ENCODE measurements around the gene TMEM123. TPM values are rescaled to one million over a fixed set of nuclear protein-coding genes. Genes with fewer than 3 reads are reported as not detected.
A peak's percentile ranks its signal among the peaks of the same experiment; 100 is the strongest.

The TMEM123 gene
- total RNA-seq, 4 donors from 2014 or later: 161 to 212 (median 197) TPM

DNA sequence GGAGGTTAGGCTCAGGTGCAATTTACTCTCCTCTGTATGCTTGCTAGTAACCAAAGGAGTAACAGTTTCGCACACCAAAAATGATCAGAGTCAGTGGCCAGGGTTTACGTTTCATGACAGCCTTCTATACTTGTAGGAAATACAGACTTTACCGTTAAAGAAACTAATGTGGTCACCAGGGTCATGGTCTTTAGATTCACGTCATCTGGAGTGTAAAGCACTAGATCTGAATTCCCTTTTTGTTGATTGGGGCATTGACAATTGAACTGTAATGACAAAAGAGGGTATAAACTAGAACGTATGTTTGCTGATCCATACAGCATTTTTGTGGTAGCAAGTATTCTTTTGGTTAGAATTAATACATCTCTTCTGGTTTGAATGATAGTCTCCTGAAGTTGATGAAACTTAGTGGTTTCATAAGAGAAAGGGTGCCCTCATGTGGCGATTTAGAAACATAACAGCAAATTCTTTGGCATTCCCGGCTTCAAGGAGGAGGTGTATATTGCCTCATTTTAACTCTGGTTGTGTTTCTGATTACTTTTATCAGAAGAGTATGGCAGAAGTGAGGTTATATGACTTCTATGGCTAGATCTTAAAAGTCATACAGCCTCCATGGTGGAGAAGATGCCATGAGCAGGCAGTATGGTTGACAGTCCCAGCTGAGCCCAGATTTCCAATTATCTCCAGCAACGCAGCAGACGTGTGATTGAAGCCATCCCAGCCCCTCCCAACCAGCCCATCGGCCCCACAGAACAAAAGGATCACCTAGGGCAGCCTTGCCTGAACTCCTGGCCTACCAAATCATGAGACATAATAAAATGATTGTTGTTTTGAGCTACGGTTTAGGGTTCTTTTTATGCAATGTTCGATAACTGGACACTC, 42.8 kb upstream of the TMEM123 start:
- Histone ChIP-seq H3K4me1 (peaks cover 3% of the 10 kb centered on the region), H3K4me3 (no peak overlapping the region), H3K36me3 (no peaks in the 10 kb centered on the region), H3K27me3 (no peaks in the 10 kb centered on the region), H3K9me3 (no peaks in the 10 kb centered on the region), H3K27ac (no peak overlapping the region)
- DNase-seq (ENCODE audit: low spot score in 2 of 2): no peak
- WGBS: 28% methylated on average over 12 of the region's 12 CpGs
- TF ChIP-seq EP300 (IDR thresholded peaks at IDR 0.05) (no peak), CTCF (IDR thresholded peaks at IDR 0.05) (peak; percentile 51 to 69)

DNA sequence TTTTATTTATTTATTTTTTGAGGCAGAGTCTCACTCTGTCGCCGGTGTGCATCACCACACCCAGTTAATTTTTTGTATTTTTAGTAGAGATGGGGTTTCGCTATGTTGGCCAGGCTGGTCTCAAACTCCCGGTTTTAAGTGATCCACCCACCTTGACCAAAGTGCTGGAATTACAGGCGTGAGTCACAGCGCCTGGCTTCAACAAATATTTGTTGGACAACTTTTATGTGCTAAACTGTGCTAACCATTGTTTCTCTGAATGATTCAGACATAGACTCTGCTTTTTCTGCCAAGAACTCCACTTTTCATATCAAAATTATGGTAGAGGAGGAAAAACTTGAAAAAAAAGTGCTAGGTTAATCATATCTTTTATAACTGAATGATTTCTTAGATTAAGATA, 41.7 kb upstream of the TMEM123 start:
- H3K9me3 ChIP-seq: no peaks in the 10 kb centered on the region
- WGBS: 69% methylated on average over 6 of the region's 6 CpGs
- TF ChIP-seq CTCF (IDR thresholded peaks at IDR 0.05) (no peak), POLR2AphosphoS5 (IDR thresholded peaks at IDR 0.05) (no peak), EP300 (IDR thresholded peaks at IDR 0.05) (no peak), POLR2A (IDR thresholded peaks at IDR 0.05) (no peak)
- H3K27ac ChIP-seq: no peak overlapping the region
- peaks cover 3% of the 10 kb centered on the region for H3K4me1 ChIP-seq
- H3K27me3 ChIP-seq: no peaks in the 10 kb centered on the region
- H3K36me3 ChIP-seq: no peaks in the 10 kb centered on the region
- H3K4me3 ChIP-seq: no peak overlapping the region
- DNase-seq (ENCODE audit: low spot score in 2 of 2): no peak

DNA sequence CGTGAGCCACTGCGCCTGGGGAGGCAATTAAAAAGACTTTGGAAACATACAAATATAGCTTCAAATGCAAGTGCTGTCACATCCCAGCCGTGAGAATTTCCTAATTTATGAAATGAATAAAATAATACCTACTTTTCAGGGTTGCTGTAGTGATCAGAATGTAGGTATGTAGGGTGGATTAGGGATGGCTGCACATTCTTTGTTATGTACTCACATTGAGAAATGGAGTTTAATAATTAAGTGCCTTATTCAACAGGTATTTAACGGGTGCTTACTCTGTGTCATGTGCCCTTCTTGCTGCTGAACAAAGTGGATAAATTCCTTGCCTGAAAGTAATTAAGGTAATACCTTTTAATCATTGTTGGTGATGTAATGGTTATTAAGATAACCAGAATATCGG, 41.0 kb upstream of the TMEM123 start:
- Histone ChIP-seq H3K4me1 (peaks cover 3% of the 10 kb centered on the region), H3K4me3 (no peak overlapping the region), H3K27ac (no peak overlapping the region), H3K9me3 (no peaks in the 10 kb centered on the region), H3K27me3 (no peaks in the 10 kb centered on the region), H3K36me3 (no peaks in the 10 kb centered on the region)
- no peak for DNase-seq (ENCODE audit: low spot score in 2 of 2)
- 65% methylated on average over 5 of the region's 5 CpGs for WGBS
- TF ChIP-seq POLR2A (IDR thresholded peaks at IDR 0.05): no peak
- no peak for TF ChIP-seq CTCF (IDR thresholded peaks at IDR 0.05)
- no peak for TF ChIP-seq EP300 (IDR thresholded peaks at IDR 0.05)
- no peak for TF ChIP-seq POLR2AphosphoS5 (IDR thresholded peaks at IDR 0.05)

DNA sequence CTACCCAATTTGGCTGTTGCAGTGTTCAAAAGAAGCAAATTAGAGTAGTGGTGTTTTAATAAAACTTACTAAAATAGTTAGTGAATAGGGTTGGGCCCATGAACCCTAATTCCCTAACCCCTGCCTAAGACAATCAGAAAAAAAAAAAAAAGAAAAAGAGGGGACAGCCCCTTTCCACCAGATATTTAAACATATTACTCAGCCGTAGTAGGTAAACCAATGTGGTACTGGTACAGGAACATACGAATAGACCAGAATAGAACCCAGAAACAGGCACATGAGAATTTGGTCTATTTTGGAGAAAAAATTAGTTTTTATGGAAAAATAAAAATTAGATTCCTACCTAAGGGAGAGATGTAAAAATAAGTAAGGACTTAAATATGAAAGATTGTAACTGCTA, 39.4 kb upstream of the TMEM123 start:
- Histone ChIP-seq H3K9me3 (no peaks in the 10 kb centered on the region), H3K27ac (no peak overlapping the region), H3K4me1 (peaks cover 3% of the 10 kb centered on the region), H3K4me3 (no peak overlapping the region), H3K36me3 (no peaks in the 10 kb centered on the region), H3K27me3 (no peaks in the 10 kb centered on the region)
- TF ChIP-seq CTCF (IDR thresholded peaks at IDR 0.05): no peak
- no peak for TF ChIP-seq EP300 (IDR thresholded peaks at IDR 0.05)
- TF ChIP-seq POLR2AphosphoS5 (IDR thresholded peaks at IDR 0.05): no peak
- no peak for TF ChIP-seq POLR2A (IDR thresholded peaks at IDR 0.05)
- no peak for DNase-seq (ENCODE audit: low spot score in 2 of 2)
- 95% methylated on average over 2 of the region's 2 CpGs for WGBS

GRCh38 chr11:102489186-102490145, 36.9 kb upstream of the TMEM123 start:
- no peak overlapping the region for H3K27ac ChIP-seq
- no peak for DNase-seq (ENCODE audit: low spot score in 2 of 2)
- H3K9me3 ChIP-seq: no peaks in the 10 kb centered on the region
- H3K27me3 ChIP-seq: no peaks in the 10 kb centered on the region
- 90% methylated on average over 5 of the region's 5 CpGs for WGBS
- TF ChIP-seq EP300 (IDR thresholded peaks at IDR 0.05) (no peak), POLR2A (IDR thresholded peaks at IDR 0.05) (no peak), CTCF (IDR thresholded peaks at IDR 0.05) (no peak), POLR2AphosphoS5 (IDR thresholded peaks at IDR 0.05) (no peak)
- no peaks in the 10 kb centered on the region for H3K4me1 ChIP-seq
- H3K36me3 ChIP-seq: no peaks in the 10 kb centered on the region
- no peak overlapping the region for H3K4me3 ChIP-seq

Data from suprapubic skin (tissue), 4 donors.